OCI-LY7 (cell line): Measurements from ENCODE around the gene ZHX3. TPM values are rescaled to one million over a fixed set of nuclear protein-coding genes. Genes with fewer than 3 reads are reported as not detected.
"Not testable (repeated sequence)": the region's sequence is repeated elsewhere in the genome, so short reads cannot be mapped to it uniquely, and the experiment has no call there.

Source experiments
- BruUV-seq: library from RNA; stranded (reverse); fragments of 400-500 nt; replicated peaks from 2 replicates; lab custom pipeline; 2021; lab: Mats Ljungman, UMichigan
- CTCF ChIA-PET: fragments of 300-600 bp; sonication (Branson Sonifier 250); formaldehyde crosslinking; loops from one replicate; lab custom pipeline; 2022; ENCODE audit warnings: antibody characterized with exemption; ENCODE audit not compliant: unreplicated experiment; lab: Charles Lee
- POLR2A ChIA-PET: fragments of 300-600 bp; sonication (Branson Sonifier 250); formaldehyde crosslinking; loops from one replicate; lab custom pipeline; 2022; ENCODE audit warnings: antibody characterized with exemption; lab: Charles Lee
- DNase-seq: peaks from one replicate; pipeline ENCODE4 v3.0.0-alpha.2; 2015; ENCODE audit warnings: low spot score
- H2AFZ ChIP-seq: fragments of 200-600 bp; sonication (generic), shearing (Covaris generic); 2 replicates; pipeline ENCODE4 v1.6.1; 2014; ENCODE audit warnings: mild to moderate bottlenecking, antibody characterized with exemption, low read length, moderate library complexity
- H3K27ac ChIP-seq: fragments of 200-600 bp; sonication (generic); 2 replicates; pipeline ENCODE4 v1.5.1; 2014; ENCODE audit warnings: mixed run types, low read depth, mild to moderate bottlenecking, moderate library complexity, low read length, inconsistent platforms; ENCODE audit not compliant: poor library complexity, severe bottlenecking
- H3K36me3 ChIP-seq: fragments of 200-600 bp; sonication (generic); 2 replicates; pipeline ENCODE4 v1.6.1; 2014; ENCODE audit warnings: mild to moderate bottlenecking, antibody characterized with exemption, low read length, moderate library complexity, mixed read lengths; ENCODE audit not compliant: insufficient read depth
- H3K4me1 ChIP-seq: fragments of 200-600 bp; sonication (generic); 2 replicates; pipeline ENCODE4 v1.5.1; 2014; ENCODE audit warnings: mild to moderate bottlenecking, low read length; ENCODE audit not compliant: insufficient read depth, poor library complexity, severe bottlenecking
- H3K4me2 ChIP-seq: fragments of 200-600 bp; sonication (generic); 2 replicates; pipeline ENCODE4 v1.6.1; 2014; ENCODE audit warnings: mild to moderate bottlenecking, low read length
- H3K4me3 ChIP-seq: fragments of 200-600 bp; sonication (generic); 2 replicates; pipeline ENCODE4 v1.5.1; 2014; ENCODE audit warnings: mild to moderate bottlenecking, low read depth, low read length; ENCODE audit not compliant: poor library complexity, severe bottlenecking
- H3K79me2 ChIP-seq: fragments of 200-600 bp; sonication (generic); 2 replicates; pipeline ENCODE4 v1.6.1; 2016; ENCODE audit warnings: low read depth, mild to moderate bottlenecking, low read length, moderate library complexity, mixed read lengths; ENCODE audit not compliant: insufficient read depth
- H3K9me2 ChIP-seq: fragments of 200-600 bp; sonication (generic); 2 replicates; pipeline ENCODE4 v1.6.1; 2016; ENCODE audit warnings: mild to moderate bottlenecking, low read length, mixed read lengths; ENCODE audit not compliant: insufficient read depth
- H3K9me3 ChIP-seq: fragments of 200-600 bp; sonication (generic); 2 replicates; pipeline ENCODE4 v1.6.1; 2014; ENCODE audit warnings: mild to moderate bottlenecking, mixed run types, low read length, mixed read lengths
- H4K20me1 ChIP-seq: fragments of 200-600 bp; sonication (generic); 2 replicates; pipeline ENCODE4 v1.6.1; 2014; ENCODE audit warnings: mild to moderate bottlenecking, antibody characterized with exemption, low read length, moderate library complexity, mixed read lengths; ENCODE audit not compliant: insufficient read depth
- CTCF ChIP-seq: fragments of 200-600 bp; sonication (generic); conservative IDR thresholded peaks from 2 replicates; pipeline ENCODE4 v1.5.1; 2014; ENCODE audit warnings: mild to moderate bottlenecking, antibody characterized with exemption, low read length, moderate library complexity, mixed read lengths
- EZH2phosphoT487 ChIP-seq: fragments of 200-600 bp; sonication (generic); IDR thresholded peaks from 2 replicates; pipeline ENCODE4 v1.6.1; 2018; ENCODE audit warnings: low read depth, borderline replicate concordance, mild to moderate bottlenecking, mixed run types, antibody characterized with exemption, low read length, moderate library complexity, mixed read lengths
- intact Hi-C: fragments of 100-400 bp; cut with micrococcal nuclease; formaldehyde crosslinking; loops from one replicate; pipeline ENCODE4 v1.10.0; 2022; ENCODE audit not compliant: unreplicated experiment
- total RNA-seq, 2 experiments: library from RNA; depleted of rRNA in 1 of 2; stranded (reverse); fragments of >200 nt in 1 of 2; shearing (Covaris generic) in 1 of 2; gene quantifications; 2 replicates each; pipeline ENCODE4 v1.2.3, GENCODE V29; 2014 to 2022

ZHX3 gene
- total RNA-seq, 2 experiments from 2014 or later, result 5.8 to 16.9 TPM

GRCh38 chr20:41236818-41237217 is 80.7 kb downstream of the ZHX3 start:
- H4K20me1 ChIP-seq, BruUV-seq, H3K79me2 ChIP-seq, H3K9me2 ChIP-seq, intact Hi-C loops, POLR2A ChIA-PET, H3K9me3 ChIP-seq, H2AFZ ChIP-seq, H3K36me3 ChIP-seq, H3K4me3 ChIP-seq, CTCF ChIA-PET, H3K4me2 ChIP-seq, DNase-seq, H3K4me1 ChIP-seq, H3K27ac ChIP-seq: not testable (repeated sequence)

GRCh38 chr20:41234546-41234945 is 83.0 kb downstream of the ZHX3 start:
- ChIA-PET POLR2A (interaction anchor here (0.7 to 0.9 kb wide), 2 partner anchors 103 to 643 kb away, joined by 3 to 5 read pairs; no protein-coding TSS in a partner anchor), CTCF (no interaction called here)
- H3K4me3 ChIP-seq, result no peak overlapping the region
- no peak overlapping the region for H2AFZ ChIP-seq
- TF ChIP-seq CTCF (no peak), EZH2phosphoT487 (no peak)
- DNase-seq, result no peak
- no peaks in the 10 kb centered on the region for H3K4me1 ChIP-seq
- H3K36me3 ChIP-seq, result no peaks in the 10 kb centered on the region
- H3K4me2 ChIP-seq, result no peak overlapping the region
- no peaks in the 10 kb centered on the region for H4K20me1 ChIP-seq
- H3K79me2 ChIP-seq, result no peaks in the 10 kb centered on the region
- H3K9me2 ChIP-seq, result no peaks in the 10 kb centered on the region
- intact Hi-C loops, result loop anchor here (5.0 kb wide), 1 partner anchor 267 kb away; no protein-coding TSS in a partner anchor
- H3K9me3 ChIP-seq, result no peaks in the 10 kb centered on the region
- BruUV-seq, result no TSS peak
- H3K27ac ChIP-seq, result no peak overlapping the region

- ChIA-PET POLR2A (interaction anchor here (1.2 kb wide), 1 partner anchor 8 kb away, joined by 3 read pairs; no protein-coding TSS in a partner anchor), CTCF (interaction anchor here (1.0 kb wide), 1 partner anchor 100 kb away, joined by 3 read pairs; no protein-coding TSS in a partner anchor)
- no peaks in the 10 kb centered on the region for H3K79me2 ChIP-seq
- no peak overlapping the region for H3K4me2 ChIP-seq
- H4K20me1 ChIP-seq, result no peaks in the 10 kb centered on the region
- TF ChIP-seq CTCF (no peak), EZH2phosphoT487 (no peak)
- H3K9me3 ChIP-seq, result no peaks in the 10 kb centered on the region
- intact Hi-C loops, result loop anchor here (5.0 kb wide), 1 partner anchor 267 kb away; no protein-coding TSS in a partner anchor
- DNase-seq, result no peak
- no peak overlapping the region for H2AFZ ChIP-seq
- no peaks in the 10 kb centered on the region for H3K4me1 ChIP-seq
- no peaks in the 10 kb centered on the region for H3K36me3 ChIP-seq
- H3K27ac ChIP-seq, result no peak overlapping the region
- no peak overlapping the region for H3K4me3 ChIP-seq
- no peaks in the 10 kb centered on the region for H3K9me2 ChIP-seq
- no TSS peak for BruUV-seq
Observed at GRCh38 chr20:41234041-41234440, 83.5 kb downstream of the ZHX3 start.
